IMR-90 (cell line): ENCODE data around the gene TSSK2. TPM values are rescaled to one million over a fixed set of nuclear protein-coding genes. Genes with fewer than 3 reads are reported as not detected.

Experiments used
- ATAC-seq: fragments of 200-7000 bp; cut with Tn5 transposase; 2 replicates; pipeline ENCODE4 v1.9.1; 2020; ENCODE audit warnings: low read depth, mild to moderate bottlenecking, moderate library complexity
- BruUV-seq: library from RNA; stranded (reverse); fragments of 400-500 nt; replicated peaks from 2 replicates; lab custom pipeline; 2021; lab: Mats Ljungman, UMichigan
- CTCF ChIA-PET: fragments of 300-600 bp; formaldehyde crosslinking; extraction: SDS; loops from one replicate; lab custom pipeline; 2021; ENCODE audit warnings: antibody characterized with exemption; lab: Yijun Ruan, JAX
- POLR2A ChIA-PET: fragments of 300-600 bp; sonication (Branson Sonifier 250); formaldehyde crosslinking; loops from one replicate; lab custom pipeline; 2022; ENCODE audit warnings: antibody characterized with exemption; ENCODE audit not compliant: unreplicated experiment; lab: Charles Lee
- DNase-seq: peaks from one replicate; pipeline ENCODE4 v3.0.0; 2013
- H2AFZ ChIP-seq: replicated peaks from 2 replicates; pipeline ENCODE3; 2013; ENCODE audit warnings: low read length, mild to moderate bottlenecking; ENCODE audit not compliant: poor library complexity
- H2AK5ac ChIP-seq: 2 replicates; pipeline ENCODE4 v1.6.1; 2013; ENCODE audit warnings: low read depth, low read length, inconsistent platforms
- H2AK9ac ChIP-seq: replicated peaks from 2 replicates; pipeline ENCODE3; 2013; ENCODE audit warnings: mild to moderate bottlenecking, low read depth, low read length, moderate library complexity; ENCODE audit not compliant: poor library complexity
- H2BK120ac ChIP-seq: 2 replicates; pipeline ENCODE4 v1.6.1; 2013; ENCODE audit warnings: low read depth, low read length, inconsistent platforms
- H2BK15ac ChIP-seq: 3 replicates; pipeline ENCODE4 v1.6.1; 2013; ENCODE audit warnings: low read depth, low read length, inconsistent platforms
- H2BK20ac ChIP-seq: 2 replicates; pipeline ENCODE4 v1.6.1; 2013; ENCODE audit warnings: low read depth, mild to moderate bottlenecking, inconsistent platforms, low read length, moderate library complexity
- H2BK5ac ChIP-seq: 2 replicates; pipeline ENCODE4 v1.6.1; 2013; ENCODE audit warnings: mild to moderate bottlenecking, low read depth, low read length, inconsistent platforms; ENCODE audit not compliant: poor library complexity, severe bottlenecking
- H3K14ac ChIP-seq: replicated peaks from 2 replicates; pipeline ENCODE4 v1.6.1; 2013; ENCODE audit warnings: low read depth, low read length, inconsistent platforms
- H3K18ac ChIP-seq: 2 replicates; pipeline ENCODE4 v1.6.1; 2013; ENCODE audit warnings: low read depth, low read length, control low read depth
- H3K23ac ChIP-seq: 2 replicates; pipeline ENCODE4 v1.6.1; 2013; ENCODE audit warnings: low read depth, low read length, inconsistent platforms
- H3K27ac ChIP-seq: 2 replicates; pipeline ENCODE4 v1.5.1; 2013; ENCODE audit warnings: mild to moderate bottlenecking, control low read depth, low read length; ENCODE audit not compliant: insufficient read depth
- H3K27me3 ChIP-seq: 2 replicates; pipeline ENCODE4 v1.6.1; 2013; ENCODE audit warnings: low read length; ENCODE audit not compliant: control insufficient read depth, insufficient read depth
- H3K36me3 ChIP-seq: 2 replicates; pipeline ENCODE4 v1.6.1; 2013; ENCODE audit warnings: low read length, mixed read lengths; ENCODE audit not compliant: control insufficient read depth, insufficient read depth
- H3K4ac ChIP-seq: 2 replicates; pipeline ENCODE4 v1.6.1; 2013; ENCODE audit warnings: low read depth, low read length, inconsistent platforms
- H3K4me1 ChIP-seq: 2 replicates; pipeline ENCODE4 v1.6.1; 2013; ENCODE audit warnings: low read length, mixed read lengths; ENCODE audit not compliant: control insufficient read depth, insufficient read depth
- H3K4me2 ChIP-seq: 2 replicates; pipeline ENCODE4 v1.6.1; 2013; ENCODE audit warnings: low read depth, mild to moderate bottlenecking, control low read depth, low read length, moderate library complexity
- H3K4me3 ChIP-seq: 2 replicates; pipeline ENCODE4 v1.5.1; 2013; ENCODE audit warnings: low read depth, mild to moderate bottlenecking, control low read depth, low read length, moderate library complexity; ENCODE audit not compliant: insufficient read depth
- H3K56ac ChIP-seq: 2 replicates; pipeline ENCODE4 v1.6.1; 2013; ENCODE audit warnings: low read length, inconsistent platforms; ENCODE audit not compliant: insufficient read depth; ENCODE audit errors: extremely low read depth
- H3K79me1 ChIP-seq, 2 experiments: 2 replicates each; pipeline ENCODE4 v1.6.1; 2013; ENCODE audit warnings: low read length in 2 of 2, inconsistent platforms in 1 of 2, low read depth in 1 of 2
- H3K9ac ChIP-seq: 2 replicates; pipeline ENCODE4 v1.6.1; 2013; ENCODE audit warnings: low read depth, low read length, control low read depth
- H3K9me1 ChIP-seq: 2 replicates; pipeline ENCODE4 v1.6.1; 2013; ENCODE audit warnings: low read length, inconsistent platforms; ENCODE audit not compliant: insufficient read depth
- H3K9me3 ChIP-seq: 2 replicates; pipeline ENCODE4 v1.6.1; 2013; ENCODE audit warnings: low read length; ENCODE audit not compliant: control insufficient read depth, insufficient read depth
- H4K20me1 ChIP-seq: 2 replicates; pipeline ENCODE4 v1.6.1; 2013; ENCODE audit warnings: low read length, inconsistent platforms; ENCODE audit not compliant: insufficient read depth
- H4K5ac ChIP-seq: 2 replicates; pipeline ENCODE4 v1.6.1; 2013; ENCODE audit warnings: mild to moderate bottlenecking, low read depth, low read length, control low read depth
- H4K8ac ChIP-seq, 2 experiments: 2 replicates each; pipeline ENCODE4 v1.6.1; 2013; ENCODE audit warnings: low read depth in 2 of 2, low read length in 2 of 2, control low read depth in 1 of 2, inconsistent platforms in 1 of 2
- H4K91ac ChIP-seq: 2 replicates; pipeline ENCODE4 v1.6.1; 2013; ENCODE audit warnings: low read depth, low read length, inconsistent platforms; ENCODE audit not compliant: insufficient read depth
- MAZ ChIP-seq: IDR thresholded peaks from 2 replicates; pipeline ENCODE4 v1.6.1; 2012; ENCODE audit warnings: low read depth, mild to moderate bottlenecking, low read length, improper control_type of control experiment, moderate library complexity, borderline replicate concordance
- POLR2A ChIP-seq: IDR thresholded peaks from 2 replicates; pipeline ENCODE4 v1.6.1; 2012; ENCODE audit warnings: mild to moderate bottlenecking, low read depth, low read length
- RAD21 ChIP-seq: IDR thresholded peaks from 2 replicates; pipeline ENCODE4 v1.6.1; 2012; ENCODE audit warnings: low read length, improper control_type of control experiment
- WGBS, 2 experiments: methylation state at CpG; one replicate each; pipeline versions ENCODE4 v1.1.5 to v1.1.7; 2013; ENCODE audit warnings: missing lambda C conversion rate in 2 of 2; ENCODE audit not compliant: insufficient read length in 1 of 2; ENCODE audit errors: extremely low coverage in 2 of 2; 5-methylcytosine and 5-hydroxymethylcytosine counted together
- dilution Hi-C: fragments of 300-500 bp; cut with HindIII; formaldehyde crosslinking; loops from one replicate; pipeline ENCODE4 v1.14.3; 2018; ENCODE audit warnings: low sequenced_read_pairs; ENCODE audit not compliant: unreplicated experiment
- in situ Hi-C: fragments of 300-500 bp; cut with MboI; formaldehyde crosslinking; loops from 3 replicates; pipeline ENCODE4 v1.14.3; 2019; ENCODE audit warnings: low sequenced_read_pairs, inconsistent platforms, mixed read lengths
- intact Hi-C: fragments of 100-400 bp; cut with micrococcal nuclease; formaldehyde crosslinking; loops from 2 replicates; pipeline ENCODE4 v1.10.0; 2022
- polyA plus RNA-seq, 3 experiments: library from polyadenylated mRNA; depleted of rRNA; stranded (reverse); fragments of >200 nt; gene quantifications; 2 replicates each; pipeline ENCODE4 v1.2.3, GENCODE V29; 2012; ENCODE audit warnings: low replicate concordance in 1 of 3
- total RNA-seq: library from RNA; depleted of rRNA; stranded (reverse); fragments of >200 nt; gene quantifications from 2 replicates; pipeline ENCODE4 v1.2.3, GENCODE V29; 2012

The TSSK2 gene
- total and polyA plus RNA-seq, 2 of the 4 experiments (the other 2 are of a cell fraction), result not detected

DNA sequence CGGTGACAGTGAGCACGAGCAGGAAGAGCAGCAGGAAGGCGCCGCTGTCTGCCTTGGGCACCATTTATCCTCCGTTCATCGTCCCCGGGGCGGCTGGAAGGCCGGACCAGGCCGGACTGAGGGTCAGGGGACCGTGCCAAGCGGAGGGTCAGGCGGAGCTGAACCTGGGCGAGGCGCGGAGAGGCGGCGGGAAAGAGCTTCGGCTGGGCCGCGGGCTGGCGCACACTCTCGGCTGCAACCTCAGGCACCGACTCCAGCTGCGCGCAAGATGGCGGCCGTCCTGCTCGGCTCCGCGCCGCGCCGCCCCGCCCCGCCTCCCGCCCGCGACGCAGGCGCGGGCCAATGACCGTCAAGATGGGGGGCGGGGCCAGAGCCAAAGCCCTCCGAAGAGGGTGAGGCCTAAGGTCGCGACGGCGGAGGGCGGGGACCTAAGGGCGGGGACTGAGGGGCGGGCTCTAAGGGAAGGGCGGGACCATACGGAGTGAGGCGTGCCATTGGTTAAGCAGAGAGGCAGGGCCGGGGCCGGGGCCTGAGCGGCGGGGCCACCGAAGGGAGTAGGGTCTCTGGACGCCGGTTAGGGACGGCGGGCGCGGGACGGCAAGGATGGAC, 8.9 kb upstream of the TSSK2 start, which contains the start of gene DGCR2:
Gene DGCR2 (minus strand): TSS at position 270 of the 609 bp plus-strand sequence. CDS start 206 bp downstream, at position 64.
- Histone ChIP-seq H3K9ac (peak within 1 kb of the TSS; percentile 88), H2BK5ac (peak within 1 kb of the TSS; percentile 59), H2AFZ (peak within 1 kb of the TSS; percentile 92), H3K4me3 (peak within 1 kb of the TSS; percentile 99), H3K27me3 (no peaks in the 10 kb centered on the region), H3K9me1 (peaks cover 20% of the 10 kb centered on the region), H3K27ac (peak within 1 kb of the TSS; percentile 94), H3K4me2 (peak within 1 kb of the TSS; percentile 100), H3K79me1 (peaks cover 16 to 44% of the 10 kb centered on the region in 2 experiments), H4K5ac (peak within 1 kb of the TSS; percentile 55), H4K8ac (peak within 1 kb of the TSS; percentile 52 to 61; a peak in 2 of 4 replicates), H2BK15ac (no peak within 1 kb of the TSS), H3K56ac (peak within 1 kb of the TSS; percentile 19), H3K23ac (peak within 1 kb of the TSS; percentile 94), H4K91ac (peak within 1 kb of the TSS; percentile 6; the same call in 1 of the 2 replicates), H3K36me3 (peaks cover 2% of the 10 kb centered on the region; the same call in 1 of the 2 replicates), H4K20me1 (peaks cover 45% of the 10 kb centered on the region), H2AK9ac (peak within 1 kb of the TSS; percentile 97), H2BK120ac (0 out of 2 replicates have a peak within 1 kb of the TSS, but pooled peaks have one; percentile 14), H3K18ac (peak within 1 kb of the TSS; percentile 72; the same call in 1 of the 2 replicates), H2AK5ac (peak within 1 kb of the TSS; percentile 78), H3K4me1 (peaks cover 16% of the 10 kb centered on the region), H3K4ac (peak within 1 kb of the TSS; percentile 67), H2BK20ac (no peak within 1 kb of the TSS), H3K14ac (peak within 1 kb of the TSS; percentile 94), H3K9me3 (no peaks in the 10 kb centered on the region)
- ATAC-seq, result peak; percentile 98
- intact Hi-C loops (loop anchor here (5.0 kb wide), 1 partner anchor 60 kb away; no protein-coding TSS in a partner anchor), dilution Hi-C loops (no loop called here), in situ Hi-C loops (no loop called here)
- WGBS, 2 experiments, result 0% methylated on average over 56 of the region's 67 CpGs; no CpG with 5 or more reads in 1 of the 2 experiments
- DNase-seq, result peak; percentile 94
- CTCF ChIA-PET, result no interaction called here
- TF ChIP-seq MAZ (peak; percentile 91; the same call in 1 of the 2 replicates), POLR2A (peak; percentile 68; the same call in 1 of the 2 replicates), RAD21 (no peak)
- POLR2A ChIA-PET, result no interaction called here
- BruUV-seq, result no TSS peak
